MM.1S (cell line): ENCODE results near the gene LKAAEAR1.

Experiments
- DNase-seq: peaks from one replicate; pipeline ENCODE4 v3.0.0-alpha.2; 2015
- H2AFZ ChIP-seq: fragments of 300-600 bp; sonication (generic); 2 replicates; pipeline ENCODE4 v1.6.0; 2016; ENCODE audit warnings: antibody characterized with exemption, low read length
- H3F3A ChIP-seq: fragments of 300-600 bp; sonication (generic); 2 replicates; pipeline ENCODE4 v1.6.1; 2016; ENCODE audit warnings: mild to moderate bottlenecking, antibody characterized with exemption, low read length, moderate library complexity, mixed read lengths; ENCODE audit not compliant: insufficient read depth
- H3K27ac ChIP-seq: fragments of 300-600 bp; sonication (generic); 2 replicates; pipeline ENCODE4 v1.5.1; 2016; ENCODE audit warnings: mild to moderate bottlenecking, low read length
- H3K27me3 ChIP-seq: fragments of 300-600 bp; sonication (generic); replicated peaks from 2 replicates; pipeline ENCODE4 v1.6.0; 2016; ENCODE audit warnings: low read length; ENCODE audit not compliant: insufficient read depth
- H3K36me3 ChIP-seq: fragments of 300-600 bp; sonication (generic); replicated peaks from 2 replicates; pipeline ENCODE4 v1.6.1; 2016; ENCODE audit warnings: mild to moderate bottlenecking, low read length, mixed read lengths; ENCODE audit not compliant: insufficient read depth
- H3K4me1 ChIP-seq: fragments of 300-600 bp; sonication (generic); 2 replicates; pipeline ENCODE4 v1.6.1; 2016; ENCODE audit warnings: low read length, mixed read lengths
- H3K4me2 ChIP-seq: fragments of 300-600 bp; sonication (generic); 2 replicates; pipeline ENCODE4 v1.6.0; 2016; ENCODE audit warnings: low read depth, low read length
- H3K4me3 ChIP-seq: fragments of 300-600 bp; sonication (generic); 2 replicates; pipeline ENCODE4 v1.5.1; 2016; ENCODE audit warnings: low read length, mixed read lengths
- H3K79me2 ChIP-seq: fragments of 300-600 bp; sonication (generic); 2 replicates; pipeline ENCODE4 v1.6.1; 2016; ENCODE audit warnings: mixed run types, low read length, mixed read lengths
- H3K9ac ChIP-seq: fragments of 300-600 bp; sonication (generic); 2 replicates; pipeline ENCODE4 v1.6.1; 2016; ENCODE audit warnings: low read length, mixed read lengths
- H3K9me2 ChIP-seq: fragments of 300-600 bp; sonication (generic); replicated peaks from 2 replicates; pipeline ENCODE4 v1.6.1; 2016; ENCODE audit warnings: mild to moderate bottlenecking, low read length, mixed read lengths; ENCODE audit not compliant: insufficient read depth
- H3K9me3 ChIP-seq: fragments of 300-600 bp; sonication (generic); replicated peaks from 2 replicates; pipeline ENCODE4 v1.6.1; 2016; ENCODE audit warnings: mild to moderate bottlenecking, low read length, mixed read lengths; ENCODE audit not compliant: insufficient read depth
- H4K20me1 ChIP-seq: fragments of 300-600 bp; sonication (generic); 2 replicates; pipeline ENCODE4 v1.6.1; 2016; ENCODE audit warnings: mild to moderate bottlenecking, low read length, moderate library complexity, mixed read lengths; ENCODE audit not compliant: insufficient read depth
- EZH2 ChIP-seq: fragments of 300-600 bp; sonication (generic); optimal IDR thresholded peaks from 2 replicates; pipeline ENCODE3; 2017; ENCODE audit warnings: low read depth, mild to moderate bottlenecking, antibody characterized with exemption, low read length, mixed read lengths
- EZH2phosphoT487 ChIP-seq: fragments of 300-600 bp; sonication (generic); IDR thresholded peaks from 2 replicates; pipeline ENCODE4 v1.6.1; 2018; ENCODE audit warnings: antibody characterized with exemption, low read length
- TF ChIP-seq, protein P1 (sequence below): fragments of 300-600 bp; sonication (generic); IDR thresholded peaks from 2 replicates; pipeline ENCODE4 v1.5.1; 2016; ENCODE audit warnings: antibody characterized with exemption, low read length, mixed read lengths

LKAAEAR1 gene

DNA sequence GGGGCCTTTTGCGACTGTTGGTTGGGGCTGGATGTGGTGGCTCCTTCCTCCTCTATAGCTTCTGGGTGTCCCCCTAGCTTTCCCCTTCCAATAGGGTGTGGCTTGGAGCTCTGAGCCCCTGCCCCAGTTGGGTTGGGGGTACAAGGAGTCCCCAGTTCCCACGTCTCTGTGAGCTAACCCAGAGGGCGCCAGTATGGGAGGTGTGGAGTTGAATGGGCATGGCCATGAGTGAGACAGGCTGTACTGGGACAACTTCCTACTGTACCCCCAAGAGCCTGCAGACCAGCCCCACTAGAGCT is 47.0 kb downstream of the LKAAEAR1 start:
- no peak overlapping the region for H3K4me3 ChIP-seq
- H3K79me2 ChIP-seq = no peaks in the 10 kb centered on the region
- H3K36me3 ChIP-seq = no peaks in the 10 kb centered on the region
- no peak overlapping the region for H3K9ac ChIP-seq
- H3K9me3 ChIP-seq = no peaks in the 10 kb centered on the region
- TF ChIP-seq EZH2 = no peak
- TF ChIP-seq EZH2phosphoT487 = no peak
- TF ChIP-seq, protein P1, sequence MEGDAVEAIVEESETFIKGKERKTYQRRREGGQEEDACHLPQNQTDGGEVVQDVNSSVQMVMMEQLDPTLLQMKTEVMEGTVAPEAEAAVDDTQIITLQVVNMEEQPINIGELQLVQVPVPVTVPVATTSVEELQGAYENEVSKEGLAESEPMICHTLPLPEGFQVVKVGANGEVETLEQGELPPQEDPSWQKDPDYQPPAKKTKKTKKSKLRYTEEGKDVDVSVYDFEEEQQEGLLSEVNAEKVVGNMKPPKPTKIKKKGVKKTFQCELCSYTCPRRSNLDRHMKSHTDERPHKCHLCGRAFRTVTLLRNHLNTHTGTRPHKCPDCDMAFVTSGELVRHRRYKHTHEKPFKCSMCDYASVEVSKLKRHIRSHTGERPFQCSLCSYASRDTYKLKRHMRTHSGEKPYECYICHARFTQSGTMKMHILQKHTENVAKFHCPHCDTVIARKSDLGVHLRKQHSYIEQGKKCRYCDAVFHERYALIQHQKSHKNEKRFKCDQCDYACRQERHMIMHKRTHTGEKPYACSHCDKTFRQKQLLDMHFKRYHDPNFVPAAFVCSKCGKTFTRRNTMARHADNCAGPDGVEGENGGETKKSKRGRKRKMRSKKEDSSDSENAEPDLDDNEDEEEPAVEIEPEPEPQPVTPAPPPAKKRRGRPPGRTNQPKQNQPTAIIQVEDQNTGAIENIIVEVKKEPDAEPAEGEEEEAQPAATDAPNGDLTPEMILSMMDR = no peak
- H2AFZ ChIP-seq = no peak overlapping the region
- H3F3A ChIP-seq = no peaks in the 10 kb centered on the region
- no peak overlapping the region for H3K4me2 ChIP-seq
- no peak for DNase-seq
- H3K27ac ChIP-seq = no peak overlapping the region
- H3K27me3 ChIP-seq = peaks cover 32% of the 10 kb centered on the region
- no peaks in the 10 kb centered on the region for H4K20me1 ChIP-seq
- no peaks in the 10 kb centered on the region for H3K9me2 ChIP-seq
- no peaks in the 10 kb centered on the region for H3K4me1 ChIP-seq

GRCh38 chr20:64036346-64037198 is 47.6 kb downstream of the LKAAEAR1 start:
- Histone ChIP-seq H3K27ac (no peak overlapping the region), H3K4me2 (no peak overlapping the region)

DNA sequence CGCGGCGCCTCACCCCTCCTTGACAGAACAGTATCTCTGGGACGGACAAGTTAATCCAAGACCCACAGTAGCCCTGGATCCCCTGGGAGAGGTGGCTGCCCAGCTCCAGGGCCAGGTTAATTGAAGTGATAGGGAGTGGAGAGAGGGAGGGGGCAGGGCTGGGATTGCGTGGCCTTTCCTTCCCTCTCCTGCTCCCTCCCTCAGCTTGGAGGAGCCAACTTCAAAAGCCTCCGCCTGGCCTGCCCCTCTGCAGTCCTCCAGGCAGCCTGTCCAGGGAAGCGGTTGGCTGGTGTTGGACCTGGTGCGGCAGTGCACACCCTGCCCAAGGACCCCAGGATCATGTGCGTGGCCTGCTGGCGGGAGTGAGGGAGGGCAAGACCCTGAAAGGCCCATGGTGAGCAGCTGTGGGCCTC is 48.3 kb downstream of the LKAAEAR1 start, which contains the start of gene C20orf204:
Gene C20orf204, plus strand, starts transcription at position 250 of the 413 bp plus-strand sequence. Its CDS starts 142 bp downstream, at position 392.
- no peak for TF ChIP-seq EZH2phosphoT487
- TF ChIP-seq EZH2 = no peak
- TF ChIP-seq, protein P1 = no peak
- H3K9me3 ChIP-seq = no peaks in the 10 kb centered on the region
- H3K27me3 ChIP-seq = peaks cover 20% of the 10 kb centered on the region
- no peak within 1 kb of the TSS for H2AFZ ChIP-seq
- H3K36me3 ChIP-seq = no peaks in the 10 kb centered on the region
- no peak within 1 kb of the TSS for H3K4me3 ChIP-seq
- H3K4me2 ChIP-seq = no peak within 1 kb of the TSS
- H4K20me1 ChIP-seq = no peaks in the 10 kb centered on the region
- no peaks in the 10 kb centered on the region for H3K9me2 ChIP-seq
- no peaks in the 10 kb centered on the region for H3K4me1 ChIP-seq
- DNase-seq = no peak
- H3K27ac ChIP-seq = no peak within 1 kb of the TSS
- H3F3A ChIP-seq = no peaks in the 10 kb centered on the region
- no peak within 1 kb of the TSS for H3K9ac ChIP-seq
- no peaks in the 10 kb centered on the region for H3K79me2 ChIP-seq

More at GRCh38 chr20:64036346-64037198, 47.6 kb downstream of the LKAAEAR1 start:
- no peak overlapping the region for H2AFZ ChIP-seq
- peaks cover 27% of the 10 kb centered on the region for H3K27me3 ChIP-seq
- no peaks in the 10 kb centered on the region for H4K20me1 ChIP-seq
- no peak overlapping the region for H3K9ac ChIP-seq
- no peak for TF ChIP-seq EZH2phosphoT487
- TF ChIP-seq, protein P1 = no peak
- TF ChIP-seq EZH2 = no peak
- no peaks in the 10 kb centered on the region for H3K4me1 ChIP-seq
- H3K9me3 ChIP-seq = no peaks in the 10 kb centered on the region
- no peak for DNase-seq
- no peaks in the 10 kb centered on the region for H3F3A ChIP-seq
- no peaks in the 10 kb centered on the region for H3K79me2 ChIP-seq
- H3K4me3 ChIP-seq = no peak overlapping the region
- no peaks in the 10 kb centered on the region for H3K9me2 ChIP-seq
- no peaks in the 10 kb centered on the region for H3K36me3 ChIP-seq
